ENCODE measurements around the gene THAP11.

The THAP11 gene

DNA sequence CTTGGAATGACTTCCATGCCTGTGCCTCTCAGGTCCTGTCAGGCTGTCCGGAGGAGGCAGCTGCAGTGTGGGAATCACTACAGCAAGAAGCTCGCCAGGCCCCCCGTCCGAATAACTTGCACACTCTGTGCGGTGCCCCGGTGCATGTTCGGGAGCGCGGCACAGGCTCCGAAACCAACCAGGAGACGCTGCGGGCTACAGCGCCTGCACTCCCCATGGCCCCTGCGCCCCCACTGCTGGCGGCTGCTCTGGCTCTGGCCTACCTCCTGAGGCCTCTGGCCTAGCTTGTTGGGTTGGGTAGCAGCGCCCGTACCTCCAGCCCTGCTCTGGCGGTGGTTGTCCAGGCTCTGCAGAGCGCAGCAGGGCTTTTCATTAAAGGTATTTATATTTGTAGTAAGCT lies 43.9 kb downstream of the THAP11 start:
- TF ChIP-seq ZBTB7A (IDR thresholded peaks at IDR 0.05; ENCODE audit: low read depth) (no peak), RAD21 (IDR thresholded peaks at IDR 0.05; ENCODE audit: low read depth) (no peak), USF1 (IDR thresholded peaks at IDR 0.05) (no peak), FOXM1 (IDR thresholded peaks at IDR 0.05; ENCODE audit: borderline replicate concordance, low read depth) (no peak), NFIC (IDR thresholded peaks at IDR 0.05) (no peak), EGR1 (IDR thresholded peaks at IDR 0.05) (no peak), TCF12 (IDR thresholded peaks at IDR 0.05; ENCODE audit: low read depth) (no peak), REST (IDR thresholded peaks at IDR 0.05; ENCODE audit: low read depth) (no peak)

DNA sequence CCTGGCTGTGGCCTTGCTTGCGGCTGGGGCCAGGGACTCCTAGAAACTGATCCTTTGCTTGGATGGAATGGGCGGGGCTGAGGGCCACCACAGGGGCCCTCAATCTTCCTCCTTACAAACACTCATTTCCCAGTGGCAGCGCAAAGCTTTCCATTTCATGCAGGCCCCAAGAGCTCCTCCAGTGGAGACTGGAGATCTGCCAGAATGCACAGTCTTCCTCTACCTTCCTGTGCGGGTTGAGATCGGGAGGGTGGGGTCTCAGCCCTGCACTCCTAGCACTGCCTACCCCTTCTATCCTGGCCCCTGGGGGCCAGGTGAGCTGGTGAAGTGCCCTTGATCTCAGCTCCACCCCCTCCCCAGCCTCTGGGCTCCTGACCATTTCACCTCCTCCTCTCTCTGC lies 44.3 kb downstream of the THAP11 start:
- no peak for TF ChIP-seq CEBPB (IDR thresholded peaks at IDR 0.05)
- no peak for TF ChIP-seq TEAD4 (IDR thresholded peaks at IDR 0.05)
- no peak for TF ChIP-seq TAF1 (IDR thresholded peaks at IDR 0.05; ENCODE audit: low read depth)
- no peak for TF ChIP-seq USF1 (IDR thresholded peaks at IDR 0.05)
- TF ChIP-seq REST (IDR thresholded peaks at IDR 0.05; ENCODE audit: low read depth), result no peak
- TF ChIP-seq, protein P1, sequence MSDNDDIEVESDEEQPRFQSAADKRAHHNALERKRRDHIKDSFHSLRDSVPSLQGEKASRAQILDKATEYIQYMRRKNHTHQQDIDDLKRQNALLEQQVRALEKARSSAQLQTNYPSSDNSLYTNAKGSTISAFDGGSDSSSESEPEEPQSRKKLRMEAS (IDR thresholded peaks at IDR 0.05), result no peak
- no peak for TF ChIP-seq RAD21 (IDR thresholded peaks at IDR 0.05; ENCODE audit: low read depth)
- no peak for TF ChIP-seq CREB1 (IDR thresholded peaks at IDR 0.05; ENCODE audit: low read depth)
- no peak for TF ChIP-seq FOXM1 (IDR thresholded peaks at IDR 0.05; ENCODE audit: borderline replicate concordance, low read depth)
- TF ChIP-seq TCF12 (IDR thresholded peaks at IDR 0.05; ENCODE audit: low read depth), result no peak
- TF ChIP-seq YY1 (IDR thresholded peaks at IDR 0.05; ENCODE audit: low read depth), result no peak
- no peak for TF ChIP-seq NFIC (IDR thresholded peaks at IDR 0.05)
- no peak for TF ChIP-seq ZBTB7A (IDR thresholded peaks at IDR 0.05; ENCODE audit: low read depth)
- no peak for TF ChIP-seq EGR1 (IDR thresholded peaks at IDR 0.05)
- TF ChIP-seq EP300 (IDR thresholded peaks at IDR 0.05; ENCODE audit: borderline replicate concordance), result no peak

DNA sequence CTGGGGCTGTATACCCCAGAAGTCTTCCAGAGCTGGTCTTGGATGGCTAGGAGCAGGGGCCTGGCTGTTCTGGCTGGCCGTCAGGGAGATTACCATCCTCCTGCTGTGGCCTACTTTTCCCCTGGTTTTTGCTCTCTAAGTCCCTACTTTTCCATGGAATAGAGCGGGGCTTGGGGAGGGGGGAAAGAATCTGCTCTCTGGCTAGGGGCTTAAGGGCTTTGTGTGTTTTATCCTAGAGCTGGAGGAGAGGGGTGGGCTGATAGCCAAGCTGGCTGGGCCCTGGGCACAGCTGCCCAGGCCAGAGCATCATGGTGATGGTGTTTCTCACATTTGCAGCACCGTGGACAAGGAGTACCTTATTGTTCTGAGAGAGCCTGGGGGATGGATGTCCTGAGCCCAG lies 46.2 kb downstream of the THAP11 start:
- TF ChIP-seq YY1 (IDR thresholded peaks at IDR 0.05; ENCODE audit: low read depth) (no peak), TAF1 (IDR thresholded peaks at IDR 0.05; ENCODE audit: low read depth) (no peak), RAD21 (IDR thresholded peaks at IDR 0.05; ENCODE audit: low read depth) (no peak), EGR1 (IDR thresholded peaks at IDR 0.05) (no peak), ZBTB7A (IDR thresholded peaks at IDR 0.05; ENCODE audit: low read depth) (no peak), USF1 (IDR thresholded peaks at IDR 0.05) (no peak), EP300 (IDR thresholded peaks at IDR 0.05; ENCODE audit: borderline replicate concordance) (no peak), CREB1 (IDR thresholded peaks at IDR 0.05; ENCODE audit: low read depth) (no peak), TEAD4 (IDR thresholded peaks at IDR 0.05) (no peak), FOXM1 (IDR thresholded peaks at IDR 0.05; ENCODE audit: borderline replicate concordance, low read depth) (no peak), TCF12 (IDR thresholded peaks at IDR 0.05; ENCODE audit: low read depth) (no peak), NFIC (IDR thresholded peaks at IDR 0.05) (no peak)
- TF ChIP-seq, protein P1 (IDR thresholded peaks at IDR 0.05), result no peak

- no peak for TF ChIP-seq USF1 (IDR thresholded peaks at IDR 0.05)
- TF ChIP-seq TAF1 (IDR thresholded peaks at IDR 0.05; ENCODE audit: low read depth), result no peak
- no peak for TF ChIP-seq YY1 (IDR thresholded peaks at IDR 0.05; ENCODE audit: low read depth)
- TF ChIP-seq CREB1 (IDR thresholded peaks at IDR 0.05; ENCODE audit: low read depth), result no peak
- no peak for TF ChIP-seq ZBTB7A (IDR thresholded peaks at IDR 0.05; ENCODE audit: low read depth)
- no peak for TF ChIP-seq CEBPB (IDR thresholded peaks at IDR 0.05)
- TF ChIP-seq EGR1 (IDR thresholded peaks at IDR 0.05), result no peak
- TF ChIP-seq TEAD4 (IDR thresholded peaks at IDR 0.05), result no peak
Observed at GRCh38 chr16:67892375-67892774, 50.3 kb downstream of the THAP11 start.

- TF ChIP-seq TEAD4 (IDR thresholded peaks at IDR 0.05) (no peak), ZBTB7A (IDR thresholded peaks at IDR 0.05; ENCODE audit: low read depth) (no peak), EP300 (IDR thresholded peaks at IDR 0.05; ENCODE audit: borderline replicate concordance) (no peak), EGR1 (IDR thresholded peaks at IDR 0.05) (0 out of 2 replicates have a peak, but pooled peaks have one; percentile 8), CEBPB (IDR thresholded peaks at IDR 0.05) (no peak), TAF1 (IDR thresholded peaks at IDR 0.05; ENCODE audit: low read depth) (peak; percentile 88), USF1 (IDR thresholded peaks at IDR 0.05) (no peak; the same call in 1 of the 2 replicates), TCF12 (IDR thresholded peaks at IDR 0.05; ENCODE audit: low read depth) (0 out of 2 replicates have a peak, but pooled peaks have one; percentile 22), REST (IDR thresholded peaks at IDR 0.05; ENCODE audit: low read depth) (no peak), NFIC (IDR thresholded peaks at IDR 0.05) (no peak), RAD21 (IDR thresholded peaks at IDR 0.05; ENCODE audit: low read depth) (no peak), YY1 (IDR thresholded peaks at IDR 0.05; ENCODE audit: low read depth) (peak; percentile 91), CREB1 (IDR thresholded peaks at IDR 0.05; ENCODE audit: low read depth) (peak; percentile 96), FOXM1 (IDR thresholded peaks at IDR 0.05; ENCODE audit: borderline replicate concordance, low read depth) (no peak)
- TF ChIP-seq, protein P1 (IDR thresholded peaks at IDR 0.05), result no peak
Observed at GRCh38 chr16:67892899-67893742, 51.0 kb downstream of the THAP11 start, which contains the start of gene PSKH1. TSS of gene PSKH1 (plus strand) at chr16:67893254. CDS start at chr16:67908750, 15,496 bp downstream.
